HG03460 (cell line): Measurements from ENCODE around the gene CHD3.
"Not testable (repeated sequence)": the region's sequence is repeated elsewhere in the genome, so short reads cannot be mapped to it uniquely, and the experiment has no call there.

Experiments used
- ATAC-seq: cut with Tn5 transposase; IDR thresholded peaks from one replicate; pipeline ENCODE4 v1.9.1; 2021; ENCODE audit not compliant: unreplicated experiment

CHD3 gene

DNA sequence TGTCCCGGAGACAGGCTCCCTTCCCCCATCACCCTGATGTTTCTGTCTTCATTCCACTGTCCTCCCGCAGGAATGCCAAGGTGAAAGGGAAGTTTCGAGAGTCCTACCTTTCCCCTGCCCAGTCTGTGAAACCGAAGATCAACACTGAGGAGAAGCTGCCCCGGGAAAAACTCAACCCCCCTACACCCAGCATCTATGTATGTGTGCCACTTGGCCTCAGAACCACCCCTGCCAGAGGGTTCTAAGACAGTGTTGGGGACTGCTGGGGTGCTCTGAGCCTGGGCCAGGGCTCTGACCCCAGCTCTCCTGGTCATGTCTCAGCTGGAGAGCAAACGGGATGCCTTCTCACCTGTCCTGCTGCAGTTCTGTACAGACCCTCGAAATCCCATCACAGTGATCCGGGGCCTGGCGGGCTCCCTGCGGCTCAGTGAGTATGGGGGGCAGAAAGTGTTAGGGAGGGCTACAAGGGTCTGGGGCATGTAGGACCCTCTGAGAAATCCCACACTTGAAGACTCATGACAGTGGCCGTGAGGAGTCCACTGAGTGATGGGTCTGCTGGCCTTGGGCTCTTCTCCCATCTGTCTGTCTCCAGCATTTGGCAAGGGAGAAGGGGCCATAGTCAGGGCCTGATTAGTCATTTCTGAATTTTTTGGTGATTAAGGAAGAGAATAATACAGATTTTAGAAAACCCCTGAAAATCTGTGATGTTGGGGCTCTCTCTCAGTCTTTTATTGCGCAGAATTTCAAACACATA, 38.7 kb upstream of the CHD3 start:
- no peak for ATAC-seq

DNA sequence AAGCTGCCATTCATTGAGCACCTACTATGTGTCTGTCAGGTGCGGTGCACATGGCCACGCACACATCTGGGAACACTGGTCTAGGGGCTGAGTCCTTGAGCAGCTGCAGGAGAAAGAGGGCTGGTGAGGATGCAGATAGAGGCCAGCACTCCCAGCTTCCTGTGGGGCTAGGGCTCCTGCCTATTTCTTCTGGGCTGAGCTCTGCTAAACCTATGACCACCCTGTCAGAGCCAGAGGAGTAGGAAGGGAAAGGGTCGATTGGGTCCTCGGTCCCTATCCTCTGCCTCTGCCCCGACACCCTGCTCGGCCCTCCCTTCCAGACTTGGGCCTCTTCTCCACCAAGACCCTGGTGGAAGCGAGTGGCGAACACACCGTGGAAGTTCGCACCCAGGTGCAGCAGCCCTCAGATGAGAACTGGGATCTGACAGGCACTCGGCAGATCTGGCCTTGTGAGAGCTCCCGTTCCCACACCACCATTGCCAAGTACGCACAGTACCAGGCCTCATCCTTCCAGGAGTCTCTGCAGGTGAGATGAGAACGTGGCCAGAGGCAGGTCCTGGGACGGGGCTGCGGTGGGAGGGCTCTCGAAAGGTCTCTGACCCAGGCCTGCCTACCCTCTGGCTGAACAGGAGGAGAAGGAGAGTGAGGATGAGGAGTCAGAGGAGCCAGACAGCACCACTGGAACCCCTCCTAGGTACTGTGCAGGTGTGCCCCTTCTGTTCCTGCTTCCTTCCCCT, 37.7 kb upstream of the CHD3 start:
- ATAC-seq: no peak

DNA sequence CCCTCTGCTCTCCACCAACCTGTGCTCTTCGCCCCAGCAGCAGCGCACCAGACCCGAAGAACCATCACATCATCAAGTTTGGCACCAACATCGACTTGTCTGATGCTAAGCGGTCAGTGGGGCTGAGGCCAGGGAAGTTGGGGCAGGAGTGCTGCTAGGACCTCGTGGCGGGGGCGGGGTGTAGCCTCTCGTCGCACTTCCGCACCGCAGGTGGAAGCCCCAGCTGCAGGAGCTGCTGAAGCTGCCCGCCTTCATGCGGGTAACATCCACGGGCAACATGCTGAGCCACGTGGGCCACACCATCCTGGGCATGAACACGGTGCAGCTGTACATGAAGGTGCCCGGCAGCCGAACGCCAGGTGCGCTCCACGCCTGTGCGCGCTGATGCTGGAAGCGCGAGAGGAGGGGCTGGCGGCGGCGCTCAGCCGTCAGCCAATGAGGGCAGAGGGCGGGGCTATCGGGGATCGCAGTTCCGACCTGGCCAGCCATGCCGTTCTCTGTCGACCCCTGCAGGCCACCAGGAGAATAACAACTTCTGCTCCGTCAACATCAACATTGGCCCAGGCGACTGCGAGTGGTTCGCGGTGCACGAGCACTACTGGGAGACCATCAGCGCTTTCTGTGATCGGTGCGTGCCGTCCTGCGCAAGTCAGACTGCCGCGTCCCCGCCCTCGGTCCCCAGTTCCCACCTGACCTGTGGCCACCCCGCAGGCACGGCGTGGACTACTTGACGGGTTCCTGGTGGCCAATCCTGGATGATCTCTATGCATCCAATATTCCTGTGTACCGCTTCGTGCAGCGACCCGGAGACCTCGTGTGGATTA, 36.9 kb upstream of the CHD3 start:
- ATAC-seq: peak; percentile 69

DNA sequence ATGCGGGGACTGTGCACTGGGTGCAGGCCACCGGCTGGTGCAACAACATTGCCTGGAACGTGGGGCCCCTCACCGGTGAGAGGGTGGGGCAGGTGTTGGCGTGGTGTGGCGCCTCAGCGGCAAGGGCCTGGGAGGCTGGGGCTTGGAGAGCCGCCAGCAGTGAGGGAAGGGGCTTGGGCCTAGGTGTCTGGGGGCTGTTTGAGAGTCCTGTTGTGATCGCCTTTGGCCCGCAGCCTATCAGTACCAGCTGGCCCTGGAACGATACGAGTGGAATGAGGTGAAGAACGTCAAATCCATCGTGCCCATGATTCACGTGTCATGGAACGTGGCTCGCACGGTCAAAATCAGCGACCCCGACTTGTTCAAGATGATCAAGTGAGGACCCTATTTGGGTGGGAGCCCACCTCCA, 36.3 kb upstream of the CHD3 start:
- ATAC-seq: no peak

DNA sequence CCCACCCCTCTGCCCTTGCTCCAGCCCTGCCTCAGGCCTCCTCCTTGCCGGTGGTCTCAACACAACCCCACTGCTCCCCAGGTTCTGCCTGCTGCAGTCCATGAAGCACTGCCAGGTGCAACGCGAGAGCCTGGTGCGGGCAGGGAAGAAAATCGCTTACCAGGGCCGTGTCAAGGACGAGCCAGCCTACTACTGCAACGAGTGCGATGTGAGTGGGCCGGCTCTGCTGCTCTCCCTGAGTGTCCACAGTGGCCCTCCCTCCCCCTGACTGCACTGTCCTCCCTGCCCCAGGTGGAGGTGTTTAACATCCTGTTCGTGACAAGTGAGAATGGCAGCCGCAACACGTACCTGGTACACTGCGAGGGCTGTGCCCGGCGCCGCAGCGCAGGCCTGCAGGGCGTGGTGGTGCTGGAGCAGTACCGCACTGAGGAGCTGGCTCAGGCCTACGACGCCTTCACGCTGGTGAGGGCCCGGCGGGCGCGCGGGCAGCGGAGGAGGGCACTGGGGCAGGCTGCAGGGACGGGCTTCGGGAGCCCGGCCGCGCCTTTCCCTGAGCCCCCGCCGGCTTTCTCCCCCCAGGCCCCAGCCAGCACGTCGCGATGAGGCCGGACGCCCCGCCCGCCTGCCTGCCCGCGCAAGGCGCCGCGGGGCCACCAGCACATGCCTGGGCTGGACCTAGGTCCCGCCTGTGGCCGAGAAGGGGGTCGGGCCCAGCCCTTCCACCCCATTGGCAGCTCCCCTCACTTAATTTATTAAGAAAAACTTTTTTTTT, 35.5 kb upstream of the CHD3 start:
- no peak for ATAC-seq

DNA sequence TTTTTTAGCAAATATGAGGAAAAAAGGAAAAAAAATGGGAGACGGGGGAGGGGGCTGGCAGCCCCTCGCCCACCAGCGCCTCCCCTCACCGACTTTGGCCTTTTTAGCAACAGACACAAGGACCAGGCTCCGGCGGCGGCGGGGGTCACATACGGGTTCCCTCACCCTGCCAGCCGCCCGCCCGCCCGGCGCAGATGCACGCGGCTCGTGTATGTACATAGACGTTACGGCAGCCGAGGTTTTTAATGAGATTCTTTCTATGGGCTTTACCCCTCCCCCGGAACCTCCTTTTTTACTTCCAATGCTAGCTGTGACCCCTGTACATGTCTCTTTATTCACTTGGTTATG, 34.9 kb upstream of the CHD3 start:
- ATAC-seq: no peak

DNA sequence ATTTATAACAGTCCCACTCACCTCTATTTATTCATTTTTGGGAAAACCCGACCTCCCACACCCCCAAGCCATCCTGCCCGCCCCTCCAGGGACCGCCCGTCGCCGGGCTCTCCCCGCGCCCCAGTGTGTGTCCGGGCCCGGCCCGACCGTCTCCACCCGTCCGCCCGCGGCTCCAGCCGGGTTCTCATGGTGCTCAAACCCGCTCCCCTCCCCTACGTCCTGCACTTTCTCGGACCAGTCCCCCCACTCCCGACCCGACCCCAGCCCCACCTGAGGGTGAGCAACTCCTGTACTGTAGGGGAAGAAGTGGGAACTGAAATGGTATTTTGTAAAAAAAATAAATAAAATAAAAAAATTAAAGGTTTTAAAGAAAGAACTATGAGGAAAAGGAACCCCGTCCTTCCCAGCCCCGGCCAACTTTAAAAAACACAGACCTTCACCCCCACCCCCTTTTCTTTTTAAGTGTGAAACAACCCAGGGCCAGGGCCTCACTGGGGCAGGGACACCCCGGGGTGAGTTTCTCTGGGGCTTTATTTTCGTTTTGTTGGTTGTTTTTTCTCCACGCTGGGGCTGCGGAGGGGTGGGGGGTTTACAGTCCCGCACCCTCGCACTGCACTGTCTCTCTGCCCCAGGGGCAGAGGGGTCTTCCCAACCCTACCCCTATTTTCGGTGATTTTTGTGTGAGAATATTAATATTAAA, 34.4 kb upstream of the CHD3 start:
- ATAC-seq: no peak

DNA sequence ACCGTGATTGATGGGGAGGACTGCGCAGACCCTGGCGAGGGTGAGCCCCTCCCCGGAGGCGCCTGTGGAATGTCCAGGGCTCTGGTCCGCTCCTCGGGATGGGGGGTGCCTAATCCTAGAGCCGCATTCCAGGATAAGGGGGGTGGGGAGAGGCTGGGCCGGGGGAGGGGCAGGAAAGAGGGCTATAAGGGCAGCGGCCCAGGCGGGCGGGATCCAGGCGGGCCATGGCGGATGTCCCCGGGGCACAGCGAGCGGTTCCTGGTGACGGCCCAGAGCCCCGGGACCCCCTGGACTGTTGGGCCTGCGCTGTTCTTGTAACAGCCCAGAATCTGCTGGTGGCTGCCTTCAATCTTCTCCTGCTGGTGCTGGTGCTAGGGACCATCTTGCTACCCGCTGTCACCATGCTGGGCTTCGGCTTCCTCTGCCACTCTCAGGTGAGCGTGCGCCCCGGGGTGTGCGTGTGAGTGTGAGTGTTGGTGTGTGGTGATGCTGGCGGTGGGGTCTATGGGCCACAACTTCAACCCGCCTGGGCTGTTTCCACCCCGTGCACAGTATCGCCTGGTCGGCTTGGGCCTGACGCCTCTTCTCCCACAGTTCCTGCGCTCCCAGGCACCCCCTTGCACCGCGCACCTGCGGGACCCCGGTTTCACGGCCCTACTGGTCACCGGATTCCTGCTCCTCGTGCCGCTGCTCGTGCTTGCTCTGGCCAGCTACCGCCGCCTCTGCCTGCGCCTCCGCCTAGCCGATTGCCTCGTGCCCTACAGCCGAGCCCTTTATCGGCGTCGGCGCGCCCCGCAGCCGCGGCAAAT, 33.5 kb upstream of the CHD3 start, which contains the start of gene TMEM88:
Gene TMEM88, plus strand, starts transcription at position 216 of the 809 bp plus-strand sequence. Its CDS starts 9 bp downstream, at position 225.
- no peak for ATAC-seq

DNA sequence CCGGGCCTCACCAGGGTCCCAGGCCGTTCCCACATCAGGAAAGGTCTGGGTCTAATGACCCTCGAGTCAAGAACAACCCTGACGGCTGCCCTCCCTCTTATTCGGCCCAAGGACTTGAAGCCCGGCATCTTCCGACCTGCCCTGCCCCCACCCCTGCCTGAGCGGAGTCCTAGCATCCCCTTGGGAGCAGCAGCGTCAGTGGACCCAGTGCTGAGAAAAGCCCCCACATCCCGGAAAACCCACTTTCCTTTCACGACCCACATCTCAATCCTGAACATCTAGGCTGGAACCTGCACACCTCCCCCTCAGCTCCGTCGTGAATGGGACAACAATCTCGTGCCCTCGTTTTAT, 33.0 kb upstream of the CHD3 start:
- ATAC-seq: no peak

DNA sequence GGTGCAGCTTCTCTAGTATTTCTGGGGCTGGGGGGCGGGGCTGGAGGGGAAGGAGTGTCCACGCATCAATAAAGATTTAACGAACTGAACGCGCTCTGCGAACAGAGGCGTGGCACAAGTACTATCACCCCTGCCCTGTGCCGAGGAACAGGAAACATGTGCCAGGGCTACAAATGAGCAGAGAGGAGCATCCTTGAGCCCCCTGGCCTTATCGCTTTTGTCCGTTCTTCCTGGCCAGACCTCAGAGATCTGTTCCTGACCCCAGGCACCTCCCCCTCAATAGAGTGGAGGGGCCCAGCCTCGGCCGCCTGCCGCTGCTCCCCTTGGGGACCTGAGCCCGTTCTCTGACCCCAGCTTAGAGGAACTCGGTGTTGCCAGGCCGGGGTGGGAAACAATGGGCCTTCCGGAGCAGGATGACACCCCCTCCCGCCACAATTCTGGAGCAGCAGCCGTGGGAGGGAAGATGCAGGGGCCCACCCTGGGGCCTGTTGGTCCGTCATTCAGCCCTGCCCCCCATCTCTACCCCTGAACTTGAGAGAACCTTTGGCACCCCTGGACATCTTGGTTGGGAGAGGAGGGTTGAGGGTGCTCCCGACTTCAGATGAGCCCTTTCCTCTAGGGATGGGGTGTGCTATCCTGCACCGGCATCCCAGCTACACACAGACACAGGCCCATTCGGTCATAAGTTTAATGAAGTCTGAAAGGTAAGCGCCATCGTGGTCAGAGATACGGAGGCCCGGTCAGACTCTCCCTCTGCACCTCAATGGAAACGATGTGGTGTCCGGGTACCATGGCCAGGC, 32.4 kb upstream of the CHD3 start:
- ATAC-seq: no peak

DNA sequence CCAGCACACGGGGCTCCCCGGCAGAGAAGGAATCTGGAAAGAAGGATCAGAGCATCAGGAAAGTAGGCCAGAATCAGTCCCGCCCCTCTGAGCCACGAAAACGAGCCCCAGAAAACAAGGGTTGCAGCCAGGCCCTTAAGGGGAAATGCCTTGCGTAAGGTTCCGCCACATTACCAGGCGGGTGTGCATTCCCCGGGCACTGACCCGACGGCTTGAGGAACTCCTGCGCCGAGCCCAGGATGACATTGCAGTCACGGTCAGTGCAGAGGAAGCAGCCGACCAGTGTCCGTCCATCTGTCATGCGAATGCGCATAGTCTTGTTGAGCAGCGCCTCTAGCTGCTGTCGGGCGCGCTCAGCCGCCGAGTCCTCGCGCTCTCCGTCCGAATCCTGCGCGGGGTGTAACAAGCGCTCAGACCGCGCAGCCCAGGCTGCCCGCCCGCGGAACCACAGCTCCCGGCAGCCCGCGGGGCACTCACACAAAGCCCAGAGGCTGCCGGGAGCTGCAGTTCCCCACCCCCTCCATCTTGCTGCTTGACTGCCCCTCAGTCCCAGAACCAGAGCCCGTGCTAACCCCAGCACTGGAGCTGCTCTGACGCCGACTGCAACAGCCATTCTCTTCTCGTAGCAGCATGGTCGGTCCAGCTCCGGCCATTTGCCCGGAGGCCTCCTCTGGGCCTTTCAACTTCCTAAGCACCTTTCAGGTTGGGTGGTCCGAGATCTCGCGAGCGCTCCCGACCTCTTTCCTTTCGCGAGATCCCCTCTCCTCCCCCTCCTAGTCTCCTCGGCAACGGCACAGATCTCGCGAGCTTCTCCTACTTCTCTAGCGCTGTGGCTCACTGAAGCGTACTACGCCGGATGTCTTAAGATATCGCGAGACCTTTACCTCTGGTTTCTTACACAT, 31.5 kb upstream of the CHD3 start, which contains the start of gene NAA38:
Gene NAA38, minus strand, starts transcription at position 749 of the 902 bp plus-strand sequence. Its CDS starts 96 bp downstream, at position 653.
- peak; percentile 73 for ATAC-seq

DNA sequence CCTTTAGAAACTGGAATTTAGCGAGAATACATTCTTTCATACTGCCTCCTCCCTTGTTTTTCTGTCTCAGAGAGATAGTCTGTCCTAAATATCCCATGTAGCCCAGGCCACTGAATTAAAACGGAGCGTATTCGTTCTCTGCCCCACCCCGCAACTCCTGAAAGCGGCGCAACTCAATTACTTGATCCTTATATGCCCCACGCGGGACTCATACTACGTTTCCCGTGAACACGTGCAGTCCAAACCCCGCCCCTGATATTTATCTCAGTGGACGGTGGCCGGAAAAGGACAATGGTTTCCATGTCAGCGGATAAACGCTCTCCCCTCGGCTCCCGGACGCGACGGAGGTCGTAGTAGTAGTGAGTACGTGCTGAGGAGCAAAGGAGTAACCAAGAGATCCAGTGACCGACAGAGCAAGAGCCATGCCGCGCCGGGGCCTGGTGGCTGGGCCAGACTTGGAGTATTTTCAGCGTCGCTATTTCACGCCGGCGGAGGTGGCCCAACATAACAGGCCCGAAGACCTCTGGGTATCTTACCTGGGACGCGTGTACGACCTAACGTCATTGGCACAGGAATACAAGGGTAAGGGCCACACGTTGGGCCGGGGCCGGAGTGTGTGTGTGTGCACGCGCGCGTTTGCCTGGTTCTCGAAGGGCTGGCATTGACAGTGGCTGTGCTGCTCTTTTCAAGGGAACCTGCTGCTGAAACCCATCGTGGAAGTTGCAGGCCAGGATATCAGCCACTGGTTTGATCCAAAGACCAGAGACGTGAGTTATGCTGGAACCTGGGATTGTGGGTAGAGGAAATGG, 30.7 kb upstream of the CHD3 start, which contains the start of gene CYB5D1:
Gene CYB5D1, plus strand, starts transcription at position 291 of the 809 bp plus-strand sequence. Its CDS starts 132 bp downstream, at position 423.
- peak; percentile 33 for ATAC-seq

DNA sequence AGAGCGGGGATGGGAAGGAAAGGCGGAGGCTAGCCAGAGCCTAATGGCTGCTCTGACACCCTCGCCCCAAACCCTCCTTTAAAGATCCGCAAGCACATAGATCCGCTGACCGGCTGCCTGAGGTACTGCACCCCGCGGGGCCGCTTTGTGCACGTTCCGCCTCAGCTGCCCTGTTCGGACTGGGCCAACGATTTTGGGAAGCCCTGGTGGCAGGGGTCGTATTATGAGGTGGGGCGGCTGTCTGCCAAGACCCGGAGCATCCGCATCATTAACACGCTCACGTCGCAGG, 30.1 kb upstream of the CHD3 start:
- no peak for ATAC-seq

DNA sequence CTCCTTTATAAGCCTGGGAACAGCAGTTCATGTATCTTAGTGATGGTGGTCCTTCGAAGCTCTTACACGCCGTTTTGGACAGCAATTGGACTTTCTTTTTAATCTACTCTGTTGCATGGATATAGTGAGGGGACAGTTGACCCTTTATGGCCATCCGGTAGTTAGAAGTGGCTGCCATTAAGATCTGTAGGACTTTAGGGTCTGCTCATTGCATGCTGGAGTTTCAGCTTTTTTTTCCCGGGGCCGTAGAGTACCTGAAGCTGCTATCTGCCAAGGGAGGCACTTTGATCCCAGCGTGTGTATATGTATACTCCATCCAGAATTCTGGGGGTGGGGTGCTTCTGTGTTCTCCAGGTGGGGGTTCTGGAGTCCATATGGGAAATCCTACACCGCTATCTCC, 29.6 kb upstream of the CHD3 start:
- ATAC-seq: no peak

DNA sequence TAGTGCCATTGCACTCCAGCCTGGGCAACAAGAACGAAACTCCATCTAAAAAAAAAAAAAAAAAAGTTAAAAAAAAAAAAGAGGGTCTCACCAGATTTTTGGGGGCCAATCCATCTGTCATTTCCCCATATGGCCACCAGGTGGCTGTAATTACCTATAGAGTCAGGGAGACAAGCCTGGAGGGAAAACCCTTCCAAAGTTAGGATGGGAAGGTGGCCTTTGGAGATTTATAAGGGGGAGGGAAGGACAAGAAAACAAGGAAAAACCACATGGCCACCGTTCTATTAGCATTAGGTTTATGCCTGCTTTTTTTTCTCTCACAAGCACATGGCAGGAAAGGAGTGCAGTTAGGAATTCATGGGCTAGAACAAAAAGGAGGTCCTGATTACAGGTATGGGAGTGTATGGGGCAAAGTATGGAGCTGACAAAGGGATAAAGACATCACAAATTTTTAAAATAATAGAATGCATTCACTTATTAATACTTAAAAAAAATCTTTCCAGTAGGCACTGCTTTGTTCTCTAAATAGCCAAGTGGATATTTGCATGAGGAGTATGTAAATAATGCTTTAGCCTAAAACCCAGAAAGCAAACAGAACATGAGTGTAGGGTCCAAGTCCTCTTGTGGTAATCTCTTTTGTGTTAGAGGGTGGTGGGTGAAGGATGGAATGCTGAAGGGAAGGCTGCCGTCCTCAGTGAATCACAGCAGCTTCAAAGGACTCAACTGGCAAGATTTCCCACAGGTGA, 25.7 kb upstream of the CHD3 start:
- no peak for ATAC-seq

DNA sequence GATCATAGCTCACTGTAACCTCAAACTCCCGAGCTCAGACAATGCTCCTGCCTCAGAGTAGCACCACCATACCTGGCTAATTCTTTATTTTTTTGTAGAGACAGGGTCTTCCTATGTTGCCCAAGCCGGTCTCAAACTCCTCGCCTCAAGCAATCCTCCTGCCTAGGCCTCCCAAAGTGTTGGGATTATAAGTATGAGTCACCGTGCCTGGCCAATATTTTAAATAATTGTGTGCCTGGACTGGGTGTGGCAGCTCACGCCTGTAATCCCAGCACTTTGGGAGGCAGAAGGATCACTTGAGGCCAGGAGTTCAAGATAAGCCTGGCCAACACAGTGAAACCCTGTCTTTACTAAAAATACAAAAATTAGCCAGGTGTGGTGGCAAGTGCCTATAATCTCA, 24.2 kb upstream of the CHD3 start:
- not testable (repeated sequence) for ATAC-seq
